ENCODE results near the gene DISP3.

The DISP3 gene

DNA sequence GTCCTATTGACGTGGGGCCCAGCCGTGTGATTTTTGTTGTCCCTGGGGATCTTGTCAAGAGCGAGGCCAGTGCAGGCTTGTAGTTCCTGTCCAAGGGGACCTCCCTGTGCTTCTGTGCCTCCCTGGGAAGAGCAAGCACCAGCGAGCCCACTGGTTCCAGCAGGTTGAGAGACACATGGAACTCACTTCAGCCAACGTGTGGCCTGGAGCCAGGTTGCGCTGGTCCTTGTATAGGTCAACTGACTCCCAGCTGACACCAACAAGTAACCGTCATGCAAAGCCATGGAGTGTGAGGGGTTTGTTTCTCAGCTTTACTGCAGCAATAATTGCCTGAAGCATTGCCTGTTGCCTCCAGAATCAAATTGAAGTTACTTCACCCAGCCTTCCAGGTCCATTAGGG, 63.0 kb downstream of the DISP3 start:
- TF ChIP-seq, protein P1, sequence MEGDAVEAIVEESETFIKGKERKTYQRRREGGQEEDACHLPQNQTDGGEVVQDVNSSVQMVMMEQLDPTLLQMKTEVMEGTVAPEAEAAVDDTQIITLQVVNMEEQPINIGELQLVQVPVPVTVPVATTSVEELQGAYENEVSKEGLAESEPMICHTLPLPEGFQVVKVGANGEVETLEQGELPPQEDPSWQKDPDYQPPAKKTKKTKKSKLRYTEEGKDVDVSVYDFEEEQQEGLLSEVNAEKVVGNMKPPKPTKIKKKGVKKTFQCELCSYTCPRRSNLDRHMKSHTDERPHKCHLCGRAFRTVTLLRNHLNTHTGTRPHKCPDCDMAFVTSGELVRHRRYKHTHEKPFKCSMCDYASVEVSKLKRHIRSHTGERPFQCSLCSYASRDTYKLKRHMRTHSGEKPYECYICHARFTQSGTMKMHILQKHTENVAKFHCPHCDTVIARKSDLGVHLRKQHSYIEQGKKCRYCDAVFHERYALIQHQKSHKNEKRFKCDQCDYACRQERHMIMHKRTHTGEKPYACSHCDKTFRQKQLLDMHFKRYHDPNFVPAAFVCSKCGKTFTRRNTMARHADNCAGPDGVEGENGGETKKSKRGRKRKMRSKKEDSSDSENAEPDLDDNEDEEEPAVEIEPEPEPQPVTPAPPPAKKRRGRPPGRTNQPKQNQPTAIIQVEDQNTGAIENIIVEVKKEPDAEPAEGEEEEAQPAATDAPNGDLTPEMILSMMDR (conservative IDR thresholded peaks at IDR 0.05), result no peak
- no peak overlapping the region for H3K27ac ChIP-seq

DNA sequence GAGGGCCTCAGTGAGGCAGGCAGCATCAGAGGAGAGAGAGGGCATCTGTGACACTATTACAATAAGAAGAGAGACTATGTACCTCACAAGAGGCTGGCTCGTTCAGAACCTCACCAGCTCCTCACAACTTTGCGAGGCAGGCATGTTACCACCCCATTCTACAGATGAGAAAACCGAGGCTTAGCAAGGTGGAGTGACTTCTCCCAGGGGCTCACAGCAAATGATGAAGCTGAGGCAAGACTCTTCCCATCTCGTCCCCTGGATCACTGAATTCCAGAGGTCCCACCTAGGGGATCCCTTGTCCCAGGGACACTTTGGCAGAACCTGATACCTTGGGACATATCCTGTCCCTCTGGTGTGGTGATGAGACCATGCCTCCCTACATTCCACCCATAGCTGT, 64.4 kb downstream of the DISP3 start:
- TF ChIP-seq, protein P1 (conservative IDR thresholded peaks at IDR 0.05), result no peak
- H3K27ac ChIP-seq, result no peak overlapping the region

- TF ChIP-seq, protein P1 (conservative IDR thresholded peaks at IDR 0.05), result no peak
These were observed 64.8 kb downstream of the DISP3 start for GRCh38 chr1:11543796-11544195.

GRCh38 chr1:11546456-11546855, 67.5 kb downstream of the DISP3 start:
- TF ChIP-seq, protein P1 (conservative IDR thresholded peaks at IDR 0.05), result no peak

More at GRCh38 chr1:11543796-11544195, 64.8 kb downstream of the DISP3 start:
- H3K27ac ChIP-seq, result no peak overlapping the region

DNA sequence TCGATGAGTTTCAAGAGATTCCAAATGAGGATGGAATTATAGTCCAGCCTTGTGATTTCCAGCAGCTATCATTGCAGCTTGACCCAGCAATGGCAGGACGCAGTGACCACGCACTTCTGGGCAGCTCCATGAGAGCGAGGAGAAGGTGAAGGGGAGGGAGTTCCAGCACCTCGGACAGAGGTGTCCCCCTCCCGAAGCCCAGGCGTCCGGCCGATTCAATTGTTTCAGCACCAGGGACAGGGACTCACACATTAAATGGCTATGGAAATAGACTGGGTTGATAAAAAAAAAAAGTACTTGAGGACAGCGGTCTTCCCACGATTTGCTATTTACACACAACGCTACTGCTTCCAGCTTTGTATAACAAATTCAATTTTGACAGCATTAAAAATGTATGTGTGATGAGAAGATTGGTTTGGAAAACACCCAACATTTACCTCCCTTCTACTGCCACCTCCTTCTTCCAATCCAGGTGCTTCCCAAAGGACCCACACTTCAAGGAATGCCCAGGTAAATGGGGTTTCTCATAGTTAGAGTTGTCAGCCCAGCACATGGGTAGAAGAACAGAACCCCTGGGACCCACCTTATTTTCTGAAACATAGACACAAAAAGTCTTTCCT, 71.8 kb downstream of the DISP3 start:
- H3K27ac ChIP-seq, result no peak overlapping the region
- TF ChIP-seq, protein P1 (conservative IDR thresholded peaks at IDR 0.05), result no peak

More at GRCh38 chr1:11546456-11546855, 67.5 kb downstream of the DISP3 start:
- no peak overlapping the region for H3K27ac ChIP-seq

DNA sequence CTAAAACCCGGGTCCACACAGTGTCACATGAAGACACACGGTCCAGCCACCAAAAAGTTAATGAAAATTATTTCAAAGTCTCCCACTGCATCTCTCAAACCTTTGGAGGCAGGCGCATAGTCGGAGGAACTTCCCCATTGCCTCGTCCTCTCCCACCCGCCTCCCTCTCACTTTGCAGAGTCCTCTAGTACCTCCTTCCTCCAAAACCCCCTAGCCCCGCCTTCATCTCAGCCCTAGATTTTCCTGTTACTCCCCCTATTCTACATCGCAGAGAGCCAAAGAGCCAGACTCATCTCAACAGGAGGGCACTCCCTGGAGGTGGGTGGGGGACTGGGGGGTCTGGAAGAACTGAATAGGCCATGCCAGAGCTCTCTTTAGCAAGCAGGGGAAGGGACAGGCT, 79.3 kb downstream of the DISP3 start:
- no peak overlapping the region for H3K27ac ChIP-seq
- TF ChIP-seq, protein P1 (conservative IDR thresholded peaks at IDR 0.05), result no peak

GRCh38 chr1:11558871-11559590, 80.1 kb downstream of the DISP3 start:
- TF ChIP-seq, protein P1 (conservative IDR thresholded peaks at IDR 0.05), result no peak
- H3K27ac ChIP-seq, result no peak overlapping the region
